PC-3 (cell line): ENCODE measurements around the gene TNP2. TPM values are rescaled to one million over a fixed set of nuclear protein-coding genes. Genes with fewer than 3 reads are reported as not detected.

Source experiments
- ATAC-seq: fragments of 200-7000 bp; cut with Tn5 transposase; 2 replicates; pipeline ENCODE4 v1.9.1; 2020; ENCODE audit warnings: mild to moderate bottlenecking, moderate library complexity
- BruUV-seq: library from RNA; stranded (reverse); fragments of 400-500 nt; replicated peaks from 2 replicates; lab custom pipeline; 2021; lab: Mats Ljungman, UMichigan
- CTCF ChIA-PET: fragments of 300-600 bp; sonication (Branson Sonifier 250); formaldehyde crosslinking; loops from one replicate; lab custom pipeline; 2022; ENCODE audit warnings: antibody characterized with exemption; lab: Charles Lee
- POLR2A ChIA-PET: fragments of 300-600 bp; sonication (Branson Sonifier 250); formaldehyde crosslinking; loops from one replicate; lab custom pipeline; 2022; ENCODE audit warnings: antibody characterized with exemption; ENCODE audit not compliant: unreplicated experiment; lab: Charles Lee
- DNase-seq: peaks from one replicate; pipeline ENCODE4 v3.0.0-alpha.2; 2015
- H2AFZ ChIP-seq: fragments of 300-600 bp; sonication (generic); 2 replicates; pipeline ENCODE4 v1.6.0; 2016; ENCODE audit warnings: antibody characterized with exemption, low read length
- H3F3A ChIP-seq: fragments of 300-600 bp; sonication (generic); one replicate; pipeline ENCODE4 v1.6.0; 2017; ENCODE audit warnings: antibody characterized with exemption, low read length, control low read depth, mild to moderate bottlenecking; ENCODE audit not compliant: unreplicated experiment
- H3K27ac ChIP-seq: fragments of 300-600 bp; sonication (generic); 2 replicates; pipeline ENCODE4 v1.5.1; 2016; ENCODE audit warnings: mild to moderate bottlenecking, low read length
- H3K27me3 ChIP-seq: fragments of 300-600 bp; sonication (generic); 2 replicates; pipeline ENCODE4 v1.6.1; 2016; ENCODE audit warnings: low read length, mixed read lengths
- H3K36me3 ChIP-seq: fragments of 300-600 bp; sonication (generic); 2 replicates; pipeline ENCODE4 v1.6.1; 2016; ENCODE audit warnings: low read depth, mixed run types, low read length, mixed read lengths
- H3K4me1 ChIP-seq: fragments of 300-600 bp; sonication (generic); 2 replicates; pipeline ENCODE4 v1.5.1; 2016; ENCODE audit warnings: low read length; ENCODE audit not compliant: insufficient read depth
- H3K4me2 ChIP-seq: fragments of 300-600 bp; sonication (generic); 2 replicates; pipeline ENCODE4 v1.6.0; 2016; ENCODE audit warnings: low read length
- H3K4me3 ChIP-seq: fragments of 300-600 bp; sonication (generic); 2 replicates; pipeline ENCODE4 v1.5.1; 2016; ENCODE audit warnings: mild to moderate bottlenecking, low read length, mixed read lengths
- H3K79me2 ChIP-seq: fragments of 300-600 bp; sonication (generic); 2 replicates; pipeline ENCODE4 v1.6.1; 2017; ENCODE audit warnings: low read length, mixed read lengths
- H3K9ac ChIP-seq: fragments of 300-600 bp; sonication (generic); 2 replicates; pipeline ENCODE4 v1.6.0; 2016; ENCODE audit warnings: mild to moderate bottlenecking, low read length
- H3K9me2 ChIP-seq: fragments of 300-600 bp; sonication (generic); replicated peaks from 2 replicates; pipeline ENCODE4 v1.6.1; 2016; ENCODE audit warnings: mixed run types, low read length, mixed read lengths
- H3K9me3 ChIP-seq: fragments of 300-600 bp; sonication (generic); 2 replicates; pipeline ENCODE4 v1.6.1; 2016; ENCODE audit warnings: low read length, mixed read lengths
- H4K20me1 ChIP-seq: fragments of 300-600 bp; sonication (generic); 2 replicates; pipeline ENCODE4 v1.6.1; 2016; ENCODE audit warnings: low read length, mixed read lengths
- CTCF ChIP-seq: fragments of 300-600 bp; sonication (generic); conservative IDR thresholded peaks from 2 replicates; pipeline ENCODE4 v1.5.1; 2017; ENCODE audit warnings: antibody characterized with exemption, low read depth, mild to moderate bottlenecking, low read length
- EZH2 ChIP-seq: fragments of 300-600 bp; sonication (generic); IDR thresholded peaks from one replicate; pipeline ENCODE4 v1.6.1; 2017; ENCODE audit warnings: antibody characterized with exemption, mild to moderate bottlenecking, low read length; ENCODE audit not compliant: unreplicated experiment
- EZH2phosphoT487 ChIP-seq: fragments of 300-600 bp; sonication (generic); IDR thresholded peaks from 2 replicates; pipeline ENCODE4 v1.6.1; 2018; ENCODE audit warnings: mild to moderate bottlenecking, antibody characterized with exemption, low read length, borderline replicate concordance
- intact Hi-C: fragments of 100-400 bp; cut with micrococcal nuclease; formaldehyde crosslinking; loops from 2 replicates; pipeline ENCODE4 v1.9.0; 2023
- total RNA-seq: library from RNA; depleted of rRNA; stranded (reverse); fragments of >200 nt; gene quantifications from 2 replicates; pipeline ENCODE4 v1.2.3, GENCODE V29; 2014

Gene TNP2
- total RNA-seq, 1 experiment from 2014 or later = not detected

- no peaks in the 10 kb centered on the region for H3K9me2 ChIP-seq
- POLR2A ChIA-PET = no interaction called here
- no peaks in the 10 kb centered on the region for H4K20me1 ChIP-seq
- no peaks in the 10 kb centered on the region for H3K9me3 ChIP-seq
- intact Hi-C loops = no loop called here
- ATAC-seq = no peak
- DNase-seq = no peak
- CTCF ChIA-PET = no interaction called here
- H3K27me3 ChIP-seq = no peaks in the 10 kb centered on the region
- peaks cover 8% of the 10 kb centered on the region; the same call in 1 of the 2 replicates for H3K4me1 ChIP-seq
- no peak for TF ChIP-seq CTCF
- TF ChIP-seq EZH2 = no peak
- TF ChIP-seq EZH2phosphoT487 = no peak
- H3K4me2 ChIP-seq = no peak overlapping the region
- no peak overlapping the region for H2AFZ ChIP-seq
- H3K4me3 ChIP-seq = no peak overlapping the region
- H3K27ac ChIP-seq = no peak overlapping the region
- no peaks in the 10 kb centered on the region for H3F3A ChIP-seq
- no peak overlapping the region for H3K9ac ChIP-seq
- H3K36me3 ChIP-seq = no peaks in the 10 kb centered on the region
- no TSS peak for BruUV-seq
- no peaks in the 10 kb centered on the region for H3K79me2 ChIP-seq
Observed at GRCh38 chr16:11309895-11310633, 40.9 kb upstream of the TNP2 start.

- TF ChIP-seq EZH2 (no peak), EZH2phosphoT487 (no peak), CTCF (no peak)
- H3K4me3 ChIP-seq = no peak overlapping the region
- no peaks in the 10 kb centered on the region for H3K79me2 ChIP-seq
- no peaks in the 10 kb centered on the region for H3F3A ChIP-seq
- ATAC-seq = no peak
- H4K20me1 ChIP-seq = no peaks in the 10 kb centered on the region
- no peaks in the 10 kb centered on the region for H3K27me3 ChIP-seq
- no peak overlapping the region for H3K27ac ChIP-seq
- BruUV-seq = no TSS peak
- no peak overlapping the region for H3K9ac ChIP-seq
- H3K9me3 ChIP-seq = no peaks in the 10 kb centered on the region
- no peaks in the 10 kb centered on the region for H3K9me2 ChIP-seq
- DNase-seq = no peak
- no peak overlapping the region for H2AFZ ChIP-seq
- CTCF ChIA-PET = no interaction called here
- no peaks in the 10 kb centered on the region for H3K36me3 ChIP-seq
- H3K4me2 ChIP-seq = no peak overlapping the region
- POLR2A ChIA-PET = no interaction called here
- intact Hi-C loops = no loop called here
- H3K4me1 ChIP-seq = peaks cover 8% of the 10 kb centered on the region; the same call in 1 of the 2 replicates
Observed at GRCh38 chr16:11308493-11309283, 39.6 kb upstream of the TNP2 start.
